Stomach (tissue), 4 donors: Measurements from ENCODE around the gene FBXO10.

Source experiments
- POLR2A ChIP-seq, 4 donors: fragments of 450-650 bp; IDR thresholded peaks; one replicate each; pipeline ENCODE4 v1.6.1; 2016; ENCODE audit warnings: antibody characterized with exemption in 4 of 4, control low read depth in 2 of 4, mild to moderate bottlenecking in 1 of 4, moderate library complexity in 1 of 4
- POLR2AphosphoS5 ChIP-seq, 3 donors: sonication (generic); formaldehyde crosslinking; IDR thresholded peaks; one replicate each; pipeline ENCODE4 v1.6.1; 2016; ENCODE audit warnings: antibody characterized with exemption in 3 of 3

DNA sequence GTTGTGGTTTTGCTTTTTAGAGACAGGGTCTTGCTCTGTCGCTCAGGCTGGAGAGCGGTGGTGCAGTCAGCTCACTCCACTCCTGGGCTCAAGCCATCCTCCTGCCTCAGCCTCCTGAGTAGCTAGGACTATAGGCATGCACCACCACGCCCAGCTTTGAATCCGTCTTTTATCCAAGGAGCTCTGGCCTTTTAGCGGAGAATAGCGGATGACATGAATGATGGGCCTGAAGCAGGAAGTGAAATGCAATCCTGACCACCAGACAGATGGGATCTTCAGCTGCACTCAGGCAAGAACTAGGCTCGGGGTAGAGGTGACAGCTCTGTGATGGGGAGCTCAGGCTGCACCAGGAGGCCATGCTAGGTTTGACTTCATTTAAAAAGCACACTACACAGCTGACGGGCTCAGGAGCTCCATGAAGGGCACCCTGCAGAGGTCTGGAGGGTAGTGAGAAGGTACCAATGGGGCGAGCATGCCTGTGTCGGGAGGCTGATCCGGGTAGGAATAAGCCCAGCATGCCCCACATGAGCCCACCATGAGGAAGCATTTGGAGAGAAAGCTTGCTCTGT is 68.5 kb downstream of the FBXO10 start:
- TF ChIP-seq POLR2A (IDR thresholded peaks at IDR 0.05) (no peak), POLR2AphosphoS5 (IDR thresholded peaks at IDR 0.05) (no peak)
